Sciatic nerve (tissue), 2 donors: ENCODE data around the gene CEP192. TPM values are rescaled to one million over a fixed set of nuclear protein-coding genes. Genes with fewer than 3 reads are reported as not detected.

Source experiments
- ATAC-seq: fragments of 200-7000 bp; cut with Tn5 transposase; one replicate; pipeline ENCODE4 v1.9.1; 2020; ENCODE audit warnings: mild to moderate bottlenecking, moderate library complexity
- DNase-seq: peaks from one replicate; pipeline ENCODE4 v3.0.0-alpha.2; 2020; ENCODE audit warnings: low spot score
- intact Hi-C: fragments of 100-400 bp; cut with DNase I; formaldehyde crosslinking; loops from one replicate; pipeline ENCODE4 v1.14.2; 2022
- total RNA-seq: library from RNA; stranded (reverse); fragmentation: NEBNext Ultra II Directional; extraction: Animal tissue kit (Norgen Biotek cat#: 25700); gene quantifications from one replicate; pipeline ENCODE4 v1.2.1, GENCODE V29; 2021
- donor health status: DM: no; HTN: no; CAD: no.
- donor health status: DM: no; HTN: no; CAD: no.

The CEP192 gene, protein sequence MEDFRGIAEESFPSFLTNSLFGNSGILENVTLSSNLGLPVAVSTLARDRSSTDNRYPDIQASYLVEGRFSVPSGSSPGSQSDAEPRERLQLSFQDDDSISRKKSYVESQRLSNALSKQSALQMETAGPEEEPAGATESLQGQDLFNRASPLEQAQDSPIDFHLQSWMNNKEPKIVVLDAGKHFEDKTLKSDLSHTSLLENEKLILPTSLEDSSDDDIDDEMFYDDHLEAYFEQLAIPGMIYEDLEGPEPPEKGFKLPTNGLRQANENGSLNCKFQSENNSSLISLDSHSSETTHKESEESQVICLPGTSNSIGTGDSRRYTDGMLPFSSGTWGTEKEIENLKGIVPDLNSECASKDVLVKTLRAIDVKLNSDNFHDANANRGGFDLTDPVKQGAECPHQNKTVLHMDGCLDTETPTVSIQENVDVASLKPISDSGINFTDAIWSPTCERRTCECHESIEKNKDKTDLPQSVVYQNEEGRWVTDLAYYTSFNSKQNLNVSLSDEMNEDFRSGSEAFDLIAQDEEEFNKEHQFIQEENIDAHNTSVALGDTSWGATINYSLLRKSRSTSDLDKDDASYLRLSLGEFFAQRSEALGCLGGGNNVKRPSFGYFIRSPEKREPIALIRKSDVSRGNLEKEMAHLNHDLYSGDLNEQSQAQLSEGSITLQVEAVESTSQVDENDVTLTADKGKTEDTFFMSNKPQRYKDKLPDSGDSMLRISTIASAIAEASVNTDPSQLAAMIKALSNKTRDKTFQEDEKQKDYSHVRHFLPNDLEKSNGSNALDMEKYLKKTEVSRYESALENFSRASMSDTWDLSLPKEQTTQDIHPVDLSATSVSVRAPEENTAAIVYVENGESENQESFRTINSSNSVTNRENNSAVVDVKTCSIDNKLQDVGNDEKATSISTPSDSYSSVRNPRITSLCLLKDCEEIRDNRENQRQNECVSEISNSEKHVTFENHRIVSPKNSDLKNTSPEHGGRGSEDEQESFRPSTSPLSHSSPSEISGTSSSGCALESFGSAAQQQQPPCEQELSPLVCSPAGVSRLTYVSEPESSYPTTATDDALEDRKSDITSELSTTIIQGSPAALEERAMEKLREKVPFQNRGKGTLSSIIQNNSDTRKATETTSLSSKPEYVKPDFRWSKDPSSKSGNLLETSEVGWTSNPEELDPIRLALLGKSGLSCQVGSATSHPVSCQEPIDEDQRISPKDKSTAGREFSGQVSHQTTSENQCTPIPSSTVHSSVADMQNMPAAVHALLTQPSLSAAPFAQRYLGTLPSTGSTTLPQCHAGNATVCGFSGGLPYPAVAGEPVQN (N-terminal part only)
- 37.8 TPM for total RNA-seq

- DNase-seq (peak; percentile 98), ATAC-seq (peak; percentile 100)
- intact Hi-C loops = no loop called here
Observed at GRCh38 chr18:12990967-12991820, at the start of gene CEP192. Gene CEP192 (plus strand): TSS chr18:12991362. CDS start chr18:12999425, 8,063 bp downstream.

GRCh38 chr18:12943215-12943614, 47.9 kb upstream of the CEP192 start:
- ATAC-seq (no peak), DNase-seq (no peak)
- intact Hi-C loops = no loop called here

- DNase-seq (no peak), ATAC-seq (no peak)
- intact Hi-C loops = no loop called here
Observed at GRCh38 chr18:12944709-12945108, 46.5 kb upstream of the CEP192 start.

- intact Hi-C loops = no loop called here
- DNase-seq = peak; percentile 70
- ATAC-seq = no peak
Observed at GRCh38 chr18:12946549-12947284, 44.4 kb upstream of the CEP192 start.

- DNase-seq = peak; percentile 100
- ATAC-seq = peak; percentile 98
- intact Hi-C loops = no loop called here
Observed at GRCh38 chr18:12947285-12948049, 43.7 kb upstream of the CEP192 start, which contains the start of gene SEH1L. Gene SEH1L (plus strand): TSS chr18:12948011. CDS start chr18:12948122, 111 bp downstream.

GRCh38 chr18:12948050-12948804, 42.9 kb upstream of the CEP192 start:
- peak; percentile 96 for DNase-seq
- intact Hi-C loops = no loop called here
- ATAC-seq = peak; percentile 89

DNA sequence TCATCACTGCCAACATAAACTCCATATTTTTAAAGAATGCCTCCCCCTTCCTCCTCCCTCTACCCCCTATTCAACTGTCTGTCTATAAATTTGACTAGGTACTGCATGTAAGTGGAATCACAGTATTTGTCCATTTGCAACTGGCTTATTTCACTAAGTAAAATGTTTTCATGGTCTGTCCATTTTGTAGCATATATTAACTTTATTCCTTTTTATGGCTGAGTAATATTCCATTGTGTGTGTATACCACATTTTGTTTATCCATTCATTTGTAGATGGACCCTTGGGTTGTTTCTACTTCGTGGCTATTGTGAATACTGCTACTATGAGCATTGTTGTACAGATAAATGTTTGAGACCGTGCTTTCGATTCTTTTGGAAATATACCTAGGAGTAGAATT, 32.7 kb upstream of the CEP192 start:
- DNase-seq (no peak), ATAC-seq (no peak)
- intact Hi-C loops = no loop called here

- intact Hi-C loops = no loop called here
Observed at GRCh38 chr18:12960395-12960794, 30.8 kb upstream of the CEP192 start.

DNA sequence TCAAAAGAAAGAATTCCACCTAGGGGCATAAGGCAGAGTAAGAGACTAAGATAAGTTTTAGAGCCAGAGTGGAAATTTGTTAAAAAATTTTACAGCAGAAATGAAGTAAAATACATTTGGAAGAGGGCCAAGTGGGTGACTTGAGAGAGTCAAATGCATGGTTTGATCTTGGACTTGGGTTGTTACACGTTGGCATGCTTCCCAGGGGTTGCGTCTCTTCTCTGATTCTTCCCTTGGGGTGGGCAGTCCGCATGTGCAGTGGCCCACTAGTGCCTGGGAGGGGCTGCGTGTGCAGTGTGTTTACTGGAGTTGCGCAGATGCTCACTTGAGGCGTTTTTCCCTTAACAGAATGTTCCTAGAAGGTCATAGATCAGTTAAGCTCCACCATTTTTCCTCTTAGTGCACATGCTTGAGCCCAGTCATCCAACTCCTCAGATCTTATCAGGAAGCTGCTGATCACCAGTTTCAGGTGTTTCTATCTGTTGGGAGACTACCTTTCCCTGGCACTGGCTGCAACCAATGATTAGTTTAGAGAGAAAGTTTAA, 30.2 kb upstream of the CEP192 start:
- intact Hi-C loops = no loop called here
- ATAC-seq (peak; percentile 15), DNase-seq (no peak)

More at GRCh38 chr18:12960395-12960794, 30.8 kb upstream of the CEP192 start:
- ATAC-seq = no peak
- no peak for DNase-seq

GRCh38 chr18:12963069-12963468, 28.1 kb upstream of the CEP192 start:
- DNase-seq (no peak), ATAC-seq (no peak)
- intact Hi-C loops = no loop called here

GRCh38 chr18:12968115-12968514, 23.0 kb upstream of the CEP192 start:
- intact Hi-C loops = no loop called here
- no peak for ATAC-seq

DNA sequence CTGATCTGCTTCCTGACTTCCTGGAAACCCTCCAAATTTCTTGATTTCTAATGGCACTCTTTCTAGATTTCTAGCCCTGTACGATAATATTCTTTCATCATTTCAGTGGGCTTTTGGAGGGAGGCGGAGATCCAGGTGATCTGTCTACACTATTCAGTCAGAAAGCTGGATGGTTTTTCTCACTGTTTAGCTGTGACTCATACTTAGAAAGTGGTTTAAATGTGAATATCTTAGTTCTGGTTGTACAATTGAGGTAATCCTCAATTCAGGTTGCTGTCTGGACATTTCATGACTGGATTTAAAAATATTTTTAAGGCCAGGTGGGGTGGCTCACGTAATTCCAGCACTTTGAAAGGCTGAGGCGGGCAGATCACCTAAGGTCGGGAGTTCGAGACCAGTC, 22.5 kb upstream of the CEP192 start:
- ATAC-seq (no peak), DNase-seq (no peak)
- intact Hi-C loops = no loop called here

More at GRCh38 chr18:12968115-12968514, 23.0 kb upstream of the CEP192 start:
- no peak for DNase-seq

DNA sequence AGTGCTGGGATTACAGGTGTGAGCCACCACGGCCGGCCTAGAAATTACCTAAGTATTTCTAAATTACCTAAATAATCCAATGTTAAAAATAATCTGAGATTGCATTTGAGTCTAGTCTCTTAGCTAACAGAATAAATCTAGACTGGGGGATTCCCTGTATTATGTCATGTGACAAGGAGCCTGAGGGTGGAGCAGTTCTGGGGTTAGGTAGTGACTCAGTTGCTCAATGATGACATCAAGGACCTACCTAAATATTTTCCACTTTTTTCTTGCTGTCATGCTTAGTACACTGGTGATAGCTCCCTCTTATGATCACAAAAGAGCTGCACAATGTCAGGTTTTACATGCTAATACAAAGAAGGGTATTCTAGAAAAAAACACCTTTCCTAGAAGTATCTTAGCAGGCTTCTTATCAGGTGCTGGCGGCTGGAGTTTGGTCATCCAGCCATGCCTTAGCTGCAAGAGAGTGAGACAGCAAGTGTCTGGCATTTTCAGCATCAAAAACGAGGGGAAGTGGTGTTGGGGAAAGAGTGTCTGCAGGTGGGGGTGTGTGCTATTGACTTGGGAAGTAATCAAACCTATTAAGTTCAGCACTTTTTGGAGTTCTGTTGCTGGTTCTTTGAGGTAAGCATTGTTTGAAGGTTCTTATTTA, 17.5 kb upstream of the CEP192 start:
- intact Hi-C loops = no loop called here
- no peak for DNase-seq
- ATAC-seq = no peak

GRCh38 chr18:12975488-12975887, 15.7 kb upstream of the CEP192 start:
- no peak for ATAC-seq
- intact Hi-C loops = no loop called here
- DNase-seq = no peak

DNA sequence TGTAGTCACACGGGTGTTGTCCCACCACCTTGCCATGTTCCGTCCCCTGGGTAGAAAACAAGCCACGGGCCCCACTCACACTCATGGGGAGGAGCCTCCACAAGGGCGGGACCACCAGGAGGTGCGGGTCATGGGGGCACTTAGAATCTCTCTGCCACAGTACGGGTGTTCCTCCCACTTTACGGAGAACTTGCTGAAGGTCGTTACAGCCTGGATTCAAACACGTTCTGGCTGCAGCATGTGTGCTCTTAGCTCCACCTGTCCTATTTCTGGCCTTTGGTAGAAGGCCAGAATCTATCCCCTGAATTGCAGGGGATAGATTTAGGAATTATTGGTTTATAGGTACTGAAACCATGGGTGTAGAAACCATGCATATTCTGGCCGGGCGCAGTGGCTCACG, 14.9 kb upstream of the CEP192 start:
- ATAC-seq (no peak), DNase-seq (no peak)
- intact Hi-C loops = no loop called here
